Gastroesophageal sphincter (tissue), 3 donors: ENCODE results near the gene RECK.

Experiments
- CTCF ChIP-seq, 4 experiments: fragments of 200-600 bp in 2 of 4; fragments of 450-650 bp in 2 of 4; sonication (generic) in 1 of 4; IDR thresholded peaks; one replicate each; pipeline ENCODE4 v1.5.1; 2017 to 2019; ENCODE audit warnings: antibody characterized with exemption in 4 of 4, mild to moderate bottlenecking in 2 of 4, moderate library complexity in 2 of 4
- EP300 ChIP-seq: sonication (generic); formaldehyde crosslinking; IDR thresholded peaks from one replicate; pipeline ENCODE4 v1.6.1; 2017; ENCODE audit warnings: antibody characterized with exemption, mild to moderate bottlenecking
- POLR2A ChIP-seq, 2 donors: fragments of 450-650 bp; IDR thresholded peaks; one replicate each; pipeline ENCODE4 v1.6.1; 2017; ENCODE audit warnings: antibody characterized with exemption in 2 of 2, mild to moderate bottlenecking in 2 of 2, moderate library complexity in 1 of 2

GRCh38 chr9:36029765-36030528 is 6.8 kb upstream of the RECK start:
- TF ChIP-seq CTCF (IDR thresholded peaks at IDR 0.05): no peak
- no peak for TF ChIP-seq POLR2A (IDR thresholded peaks at IDR 0.05)
- no peak for TF ChIP-seq EP300
